Mucosa of descending colon (tissue), 3 donors: ENCODE data around the gene MTMR3. TPM values are rescaled to one million over a fixed set of nuclear protein-coding genes. Genes with fewer than 3 reads are reported as not detected.
"Not testable (repeated sequence)": the region's sequence is repeated elsewhere in the genome, so short reads cannot be mapped to it uniquely, and the experiment has no call there.

Experiments used
- ATAC-seq: fragments of 200-7000 bp; cut with Tn5 transposase; one replicate; pipeline ENCODE4 v1.9.1; 2020; ENCODE audit warnings: mild to moderate bottlenecking, moderate library complexity
- DNase-seq, 3 donors: peaks; one replicate each; pipeline ENCODE4 v3.0.0-alpha.2; 2020
- H3K36me3 ChIP-seq: fragments of 200-600 bp; one replicate; pipeline ENCODE4 v1.8.0; 2021; ENCODE audit warnings: low read depth, mild to moderate bottlenecking
- H3K4me1 ChIP-seq: fragments of 200-600 bp; one replicate; pipeline ENCODE4 v1.8.0; 2021; ENCODE audit warnings: low read depth, mild to moderate bottlenecking
- H3K4me3 ChIP-seq: fragments of 200-600 bp; one replicate; pipeline ENCODE4 v1.8.0; 2021; ENCODE audit warnings: mild to moderate bottlenecking
- H3K9me3 ChIP-seq: fragments of 200-600 bp; one replicate; pipeline ENCODE4 v1.8.0; 2021; ENCODE audit warnings: mild to moderate bottlenecking
- CTCF ChIP-seq: fragments of 200-600 bp; IDR thresholded peaks from one replicate; pipeline ENCODE4 v1.8.0; 2022; ENCODE audit warnings: antibody characterized with exemption, mild to moderate bottlenecking
- intact Hi-C, 2 donors: fragments of 100-400 bp; cut with DNase I in 1 of 2; cut with micrococcal nuclease in 1 of 2; formaldehyde crosslinking; loops; one replicate each; pipeline versions ENCODE4 v1.11.0 to v1.11.1; 2022; cut with DNase I, micrococcal nuclease
- long read RNA-seq, 2 donors: library from polyadenylated mRNA; unstranded; transcript quantifications; one replicate each; pipeline ENCODE4 v2.0.0, GENCODE V29; 2019 to 2021
- total RNA-seq, 3 donors: library from RNA; stranded (reverse); fragmentation: NEBNext Ultra II Directional in 2 of 3; extraction: Animal tissue kit (Norgen Biotek cat#: 25700) in 2 of 3; gene quantifications; one replicate each; pipeline versions ENCODE4 v1.2.1 to v1.2.4, GENCODE V29; 2021 to 2023
- donor health status: DM: no; HTN: no; CAD: no; lungs with moderate emphysema.
- donor health status: DM: no; HTN: no; CAD: no.
- donor health status: DM: no; HTN: yes; CAD: no.

MTMR3 gene
- 10 to 100 TPM; 47.7 to 59.8 (median 54.4) TPM for total RNA-seq
- long read RNA-seq, donor 1, full-length matches to known transcripts = 5 of 23 reads
- long read RNA-seq, donor 1, partial matches to known transcripts = 3 of 23 reads
- long read RNA-seq, donor 1, other reads (novel, unspliced or antisense) = 15 of 23 reads
- long read RNA-seq, donor 2, full-length matches to known transcripts = 3 of 10 reads
- long read RNA-seq, donor 2, partial matches to known transcripts = 3 of 10 reads
- long read RNA-seq, donor 2, other reads (novel, unspliced or antisense) = 4 of 10 reads

GRCh38 chr22:29883045-29883774 is at the start of gene MTMR3:
MTMR3 (plus strand) TSS chr22:29883174; CDS start chr22:29971060, 87,886 bp downstream.
- Histone ChIP-seq H3K36me3 (no peaks in the 10 kb centered on the region), H3K4me1 (peaks cover 14% of the 10 kb centered on the region), H3K4me3 (peak within 1 kb of the TSS; percentile 65), H3K9me3 (no peaks in the 10 kb centered on the region)
- TF ChIP-seq CTCF = no peak
- ATAC-seq (peak; percentile 94), DNase-seq (peak; percentile 97 to 99 (median 99))
- intact Hi-C loops = no loop called here

GRCh38 chr22:29833392-29833965 is 49.5 kb upstream of the MTMR3 start:
- Histone ChIP-seq H3K4me3 (no peak overlapping the region), H3K9me3 (no peaks in the 10 kb centered on the region), H3K36me3 (no peaks in the 10 kb centered on the region), H3K4me1 (peaks cover 15% of the 10 kb centered on the region)
- DNase-seq = no peak
- no peak for TF ChIP-seq CTCF
- ATAC-seq = no peak
- intact Hi-C loops = no loop called here

- no peak for ATAC-seq
- Histone ChIP-seq H3K36me3 (no peaks in the 10 kb centered on the region), H3K4me3 (no peak overlapping the region), H3K9me3 (no peaks in the 10 kb centered on the region), H3K4me1 (peaks cover 15% of the 10 kb centered on the region)
- intact Hi-C loops = no loop called here
- DNase-seq = no peak
- no peak for TF ChIP-seq CTCF
Observed at GRCh38 chr22:29834046-29834445, 48.9 kb upstream of the MTMR3 start.

GRCh38 chr22:29836791-29837370 is 46.1 kb upstream of the MTMR3 start:
- intact Hi-C loops, DNase-seq, ATAC-seq: not testable (repeated sequence)

GRCh38 chr22:29837741-29838598 is 45.0 kb upstream of the MTMR3 start, which contains the start of gene ASCC2:
ASCC2 (minus strand) TSS chr22:29838274; CDS start chr22:29832325, 5,949 bp downstream.
- Histone ChIP-seq H3K4me3 (peak within 1 kb of the TSS; percentile 79), H3K36me3 (no peaks in the 10 kb centered on the region), H3K9me3 (no peaks in the 10 kb centered on the region), H3K4me1 (peaks cover 15% of the 10 kb centered on the region)
- TF ChIP-seq CTCF = no peak
- ATAC-seq (peak; percentile 100), DNase-seq (peak; percentile 99 to 100 (median 100))
- intact Hi-C loops = no loop called here

More at GRCh38 chr22:29836791-29837370, 46.1 kb upstream of the MTMR3 start:
- H3K36me3 ChIP-seq, H3K9me3 ChIP-seq, H3K4me3 ChIP-seq: not testable (repeated sequence)
- peaks cover 15% of the 10 kb centered on the region for H3K4me1 ChIP-seq
